ENCODE results near the gene YBX1.
"Not testable (repeated sequence)": the region's sequence is repeated elsewhere in the genome, so short reads cannot be mapped to it uniquely, and the experiment has no call there.

Gene YBX1

GRCh38 chr1:42675467-42675866 is 6.8 kb upstream of the YBX1 start:
- no peak overlapping the region for H3K4me3 ChIP-seq (ENCODE audit: low read depth, low read length)
- CTCF ChIA-PET, result no interaction called here
- DNase-seq (ENCODE audit: low read depth, low spot score), result no peak
- no peak for TF ChIP-seq CTCF (IDR thresholded peaks at IDR 0.05; ENCODE audit: insufficient read depth, low read length, missing control alignments)
- POLR2A ChIA-PET, result interaction anchor here (0.7 kb wide), 1 partner anchor 74 kb away, joined by 3 read pairs; no protein-coding TSS in a partner anchor

GRCh38 chr1:42676534-42677087 is 5.6 kb upstream of the YBX1 start:
- no peak overlapping the region for H3K4me3 ChIP-seq (ENCODE audit: low read depth, low read length)
- CTCF ChIA-PET, result no interaction called here
- no peak for DNase-seq (ENCODE audit: low read depth, low spot score)
- POLR2A ChIA-PET, result no interaction called here
- TF ChIP-seq CTCF (IDR thresholded peaks at IDR 0.05; ENCODE audit: insufficient read depth, low read length, missing control alignments), result no peak

- no peak overlapping the region for H3K4me3 ChIP-seq (ENCODE audit: low read depth, low read length)
- TF ChIP-seq CTCF (IDR thresholded peaks at IDR 0.05; ENCODE audit: insufficient read depth, low read length, missing control alignments), result no peak
- peak; percentile 34 for DNase-seq (ENCODE audit: low read depth, low spot score)
- ChIA-PET POLR2A (interaction anchor here (1.4 kb wide), 1 partner anchor 9 kb away, joined by 5 read pairs; no protein-coding TSS in a partner anchor), CTCF (interaction anchor here (2.6 kb wide), 1 partner anchor 16 kb away, joined by 7 read pairs; no protein-coding TSS in a partner anchor)
These were observed 2.7 kb upstream of the YBX1 start for GRCh38 chr1:42679364-42679983.

- DNase-seq (ENCODE audit: low read depth, low spot score), result no peak
- CTCF ChIA-PET, result interaction anchor here (2.6 kb wide), 1 partner anchor 17 kb away, joined by 7 read pairs; no protein-coding TSS in a partner anchor
- POLR2A ChIA-PET, result no interaction called here
- H3K4me3 ChIP-seq (ENCODE audit: low read depth, low read length), result no peak overlapping the region
- no peak for TF ChIP-seq CTCF (IDR thresholded peaks at IDR 0.05; ENCODE audit: insufficient read depth, low read length, missing control alignments)
These were observed 2.2 kb upstream of the YBX1 start for GRCh38 chr1:42680055-42680454.

- TF ChIP-seq CTCF (IDR thresholded peaks at IDR 0.05; ENCODE audit: insufficient read depth, low read length, missing control alignments), result no peak
- POLR2A ChIA-PET, result interaction anchor here (0.6 to 2.8 kb wide), 3 partner anchors 23 to 343 kb away, joined by 3 to 18 read pairs (median 5); partner anchors contain the start of gene PPIH
- H3K4me3 ChIP-seq (ENCODE audit: low read depth, low read length), result peak overlapping the region; percentile 83
- DNase-seq (ENCODE audit: low read depth, low spot score), result no peak
- CTCF ChIA-PET, result interaction anchor here (2.6 kb wide), 1 partner anchor 18 kb away, joined by 7 read pairs; no protein-coding TSS in a partner anchor
These were observed 1.1 kb upstream of the YBX1 start for GRCh38 chr1:42680921-42681683.

- H3K4me3 ChIP-seq (ENCODE audit: low read depth, low read length), result peak overlapping the region; percentile 67
- ChIA-PET POLR2A (interaction anchor here (1.0 to 2.8 kb wide), 7 partner anchors 10 to 83 kb away, joined by 3 to 18 read pairs (median 5); partner anchors contain the start of gene PPIH), CTCF (interaction anchor here (0.9 to 2.3 kb wide), 4 partner anchors 10 to 54 kb away, joined by 3 to 6 read pairs (median 4); no protein-coding TSS in a partner anchor)
- not testable (repeated sequence) for DNase-seq (ENCODE audit: low read depth, low spot score)
These were observed 193 bp downstream of the YBX1 start for GRCh38 chr1:42682484-42682738.

All from AG04449 (cell line).